NCI-H774 (cell line): ENCODE data around the gene RAB9A.

ENCODE experiments used
- DNase-seq: peaks from one replicate; lab custom pipeline; 2025; lab: John Stamatoyannopoulos, UW

The RAB9A gene

GRCh38 chrX:13747836-13748235, 58.9 kb downstream of the RAB9A start:
- no peak for DNase-seq

- DNase-seq: no peak
Measured at GRCh38 chrX:13748486-13748885, 59.6 kb downstream of the RAB9A start.

- no peak for DNase-seq
Measured at GRCh38 chrX:13750204-13750603, 61.3 kb downstream of the RAB9A start.

GRCh38 chrX:13750812-13751211, 61.9 kb downstream of the RAB9A start:
- no peak for DNase-seq

- no peak for DNase-seq
Measured at GRCh38 chrX:13752141-13752540, 63.2 kb downstream of the RAB9A start.

- DNase-seq: no peak
Measured at GRCh38 chrX:13752646-13753045, 63.7 kb downstream of the RAB9A start.

- DNase-seq: no peak
Measured at GRCh38 chrX:13754765-13755164, 65.8 kb downstream of the RAB9A start.

- no peak for DNase-seq
Measured at GRCh38 chrX:13755254-13755653, 66.3 kb downstream of the RAB9A start.

- no peak for DNase-seq
Measured at GRCh38 chrX:13756381-13756780, 67.5 kb downstream of the RAB9A start.

GRCh38 chrX:13759152-13759718, 70.3 kb downstream of the RAB9A start:
- no peak for DNase-seq
